H1 (cell line): ENCODE measurements around the gene S100A13. TPM values are rescaled to one million over a fixed set of nuclear protein-coding genes. Genes with fewer than 3 reads are reported as not detected.

Experiments
- CHD7 ChIP-seq: fragments of 300-600 bp; sonication (generic); IDR thresholded peaks from 2 replicates; pipeline ENCODE4 v1.7.1; 2012; ENCODE audit warnings: low read length, moderate library complexity, mild to moderate bottlenecking, inconsistent platforms; ENCODE audit not compliant: insufficient replicate concordance
- EGR1 ChIP-seq: IDR thresholded peaks from 2 replicates; pipeline ENCODE4 v1.6.1; 2011; ENCODE audit warnings: low read depth, low read length, borderline replicate concordance
- EP300 ChIP-seq, 2 experiments: IDR thresholded peaks; 1 replicate in 1 of 2; 2 replicates in 1 of 2; pipeline ENCODE4 v1.6.1; 2011 to 2012; ENCODE audit warnings: low read depth in 2 of 2, low read length in 2 of 2, mild to moderate bottlenecking in 2 of 2, borderline replicate concordance in 1 of 2, inconsistent platforms in 1 of 2, moderate library complexity in 1 of 2
- HDAC6 ChIP-seq: IDR thresholded peaks from one replicate; pipeline ENCODE4 v1.7.1; 2012; ENCODE audit warnings: low read depth, mild to moderate bottlenecking, inconsistent platforms, low read length, moderate library complexity
- JUN ChIP-seq: IDR thresholded peaks from 2 replicates; pipeline ENCODE4 v1.6.1; 2011; ENCODE audit warnings: low read depth, mild to moderate bottlenecking, improper control_type of control experiment, low read length
- RXRA ChIP-seq: IDR thresholded peaks from 2 replicates; pipeline ENCODE4 v1.6.1; 2011; ENCODE audit warnings: low read depth, mild to moderate bottlenecking, low read length, moderate library complexity; ENCODE audit not compliant: insufficient read depth
- SAP30 ChIP-seq: fragments of 300-600 bp; sonication (generic); IDR thresholded peaks from 2 replicates; pipeline ENCODE4 v1.7.1; 2012; ENCODE audit warnings: low read length, moderate library complexity, mild to moderate bottlenecking, inconsistent platforms; ENCODE audit not compliant: insufficient read depth, insufficient replicate concordance
- SP1 ChIP-seq: IDR thresholded peaks from 2 replicates; pipeline ENCODE4 v1.6.1; 2011; ENCODE audit warnings: low read depth, low read length
- TBP ChIP-seq: IDR thresholded peaks from 2 replicates; pipeline ENCODE4 v1.6.1; 2011; ENCODE audit warnings: low read depth, low read length, improper control_type of control experiment
- ZNF274 ChIP-seq: IDR thresholded peaks from 2 replicates; pipeline ENCODE4 v1.7.0; 2012; ENCODE audit warnings: low read length, borderline replicate concordance; ENCODE audit errors: extremely low read depth
- polyA plus RNA-seq, 7 experiments: library from polyadenylated mRNA; depleted of rRNA in 3 of 7; stranded (reverse) in 5 of 7; unstranded in 2 of 7; fragments of >200 nt in 5 of 7; fragments of 200-250 nt in 2 of 7; gene quantifications; 1 replicate in 5 of 7; 2 replicates in 1 of 7; 4 replicates in 1 of 7; pipeline versions ENCODE4 v1.2.1 to v1.2.3, GENCODE V29; 2011 to 2013; ENCODE audit warnings: missing spikeins in 2 of 7, mixed read lengths in 2 of 7
- total RNA-seq: library from RNA; stranded (reverse); fragmentation: NEBNext Ultra II Directional; extraction: Animal tissue kit (Norgen Biotek cat#: 25700); gene quantifications from 2 replicates; pipeline ENCODE4 v1.2.1, GENCODE V29; 2021

Gene S100A13
- total and polyA plus RNA-seq, 2 of the 8 experiments (the other 6 are each of a cell fraction or from before 2014, with no cell fraction given), result 63.6 to 127 TPM

GRCh38 chr1:153599847-153600246, 27.5 kb downstream of the S100A13 start (continued):
- TF ChIP-seq CHD7 (no peak), SP1 (no peak), TBP (no peak), RXRA (no peak), EGR1 (no peak), EP300 (IDR thresholded peaks at IDR 0.05; ENCODE audit: borderline replicate concordance in 1 of 2, low read depth in 2 of 2, low read length in 2 of 2) (no peak), JUN (no peak), ZNF274 (no peak), HDAC6 (no peak), SAP30 (no peak)
